Sciatic nerve (tissue), 2 donors: ENCODE data around the gene CDH11. TPM values are rescaled to one million over a fixed set of nuclear protein-coding genes. Genes with fewer than 3 reads are reported as not detected.

Experiments used
- ATAC-seq: fragments of 200-7000 bp; cut with Tn5 transposase; one replicate; pipeline ENCODE4 v1.9.1; 2020; ENCODE audit warnings: mild to moderate bottlenecking, moderate library complexity
- DNase-seq: peaks from one replicate; pipeline ENCODE4 v3.0.0-alpha.2; 2020; ENCODE audit warnings: low spot score
- intact Hi-C: fragments of 100-400 bp; cut with DNase I; formaldehyde crosslinking; loops from one replicate; pipeline ENCODE4 v1.14.2; 2022
- total RNA-seq: library from RNA; stranded (reverse); fragmentation: NEBNext Ultra II Directional; extraction: Animal tissue kit (Norgen Biotek cat#: 25700); gene quantifications from one replicate; pipeline ENCODE4 v1.2.1, GENCODE V29; 2021
- donor health status: DM: no; HTN: no; CAD: no.
- donor health status: DM: no; HTN: no; CAD: no.

Gene CDH11
- total RNA-seq, 1 donor from 2014 or later: 238 TPM

GRCh38 chr16:64962786-64963185, 159.1 kb downstream of the CDH11 start:
- DNase-seq (no peak), ATAC-seq (no peak)
- intact Hi-C loops: no loop called here

DNA sequence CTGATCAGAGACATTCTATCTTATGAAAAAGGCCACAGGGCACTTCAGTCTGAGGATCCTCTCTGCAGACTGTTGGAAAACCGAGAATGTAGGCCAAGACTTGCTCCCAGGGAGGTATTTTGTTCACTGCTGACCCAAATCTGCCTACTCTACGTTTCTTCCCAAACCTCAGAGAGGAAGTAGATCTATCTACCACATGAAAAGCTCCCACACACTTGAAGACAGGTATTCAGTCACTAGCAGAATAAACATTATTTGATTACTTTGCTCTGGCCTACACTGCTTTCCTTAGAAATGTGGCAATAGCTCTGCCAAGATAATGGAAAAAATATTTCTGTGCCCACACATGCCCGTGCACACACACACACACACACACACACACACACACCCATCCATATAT, 164.6 kb downstream of the CDH11 start:
- no peak for DNase-seq
- ATAC-seq: no peak
- intact Hi-C loops: no loop called here

GRCh38 chr16:64952177-64952576, 169.7 kb downstream of the CDH11 start:
- ATAC-seq: peak; percentile 78
- no peak for DNase-seq
- intact Hi-C loops: no loop called here

DNA sequence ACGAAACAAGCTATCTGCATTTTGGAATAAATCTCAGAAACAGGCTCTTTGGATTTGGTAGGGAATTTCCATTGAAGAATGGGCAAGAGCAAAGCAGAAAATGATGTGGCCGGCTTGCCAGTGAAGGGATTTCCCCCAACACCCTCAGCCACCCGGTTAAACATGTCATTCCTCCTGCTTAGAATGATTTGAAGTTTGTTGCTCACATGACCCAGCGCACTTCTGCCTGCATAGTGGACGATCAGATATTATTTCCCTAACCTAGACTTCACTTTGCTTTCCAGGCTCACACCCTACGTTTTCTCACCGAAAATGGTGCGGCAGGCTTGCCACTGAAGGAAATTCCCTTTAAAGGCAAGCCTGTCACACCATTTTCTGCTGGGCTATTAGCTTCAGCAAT, 170.7 kb downstream of the CDH11 start:
- DNase-seq (no peak), ATAC-seq (no peak)
- intact Hi-C loops: no loop called here

DNA sequence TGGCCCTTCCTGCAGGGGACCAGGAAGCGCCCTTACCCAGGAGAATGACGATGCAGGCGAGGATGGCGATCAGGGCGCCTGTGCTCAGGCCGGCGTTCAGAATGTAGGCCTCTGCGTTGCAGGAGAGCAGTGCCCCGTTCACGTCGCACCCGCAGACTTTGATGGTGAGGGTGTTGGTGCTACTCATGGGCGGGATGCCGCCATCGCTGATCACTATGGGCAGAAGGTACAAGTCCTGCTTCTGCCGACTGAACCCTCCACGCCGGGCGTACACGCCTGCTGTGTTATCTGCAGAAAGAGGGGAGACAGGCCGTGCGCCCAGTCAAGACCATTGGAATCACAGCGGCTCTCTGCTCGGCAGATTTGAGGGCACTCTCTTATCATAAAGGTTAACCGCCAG, 171.1 kb downstream of the CDH11 start:
- ATAC-seq (no peak), DNase-seq (no peak)
- intact Hi-C loops: no loop called here

GRCh38 chr16:64950262-64950661, 171.6 kb downstream of the CDH11 start:
- ATAC-seq (no peak), DNase-seq (no peak)
- intact Hi-C loops: no loop called here

DNA sequence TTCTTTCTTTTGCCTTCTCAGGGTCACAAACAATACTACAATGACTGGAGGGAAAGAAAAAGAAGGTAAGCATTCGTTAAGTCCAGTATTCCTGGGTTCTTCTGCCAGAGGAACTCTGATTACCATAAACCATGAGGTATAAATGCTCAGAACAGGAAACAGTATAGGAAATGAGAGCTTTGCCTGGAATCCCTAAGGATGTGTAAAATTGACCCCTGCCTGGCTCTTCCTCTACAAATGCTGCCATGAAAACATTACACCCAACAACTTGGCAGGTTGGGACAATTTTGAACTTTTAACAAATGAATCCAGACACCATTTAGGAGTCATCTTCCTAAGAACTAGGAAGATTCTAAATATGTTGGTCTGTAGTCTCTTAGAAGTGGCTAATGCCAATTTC, 173.8 kb downstream of the CDH11 start:
- ATAC-seq: no peak
- DNase-seq: no peak
- intact Hi-C loops: no loop called here

DNA sequence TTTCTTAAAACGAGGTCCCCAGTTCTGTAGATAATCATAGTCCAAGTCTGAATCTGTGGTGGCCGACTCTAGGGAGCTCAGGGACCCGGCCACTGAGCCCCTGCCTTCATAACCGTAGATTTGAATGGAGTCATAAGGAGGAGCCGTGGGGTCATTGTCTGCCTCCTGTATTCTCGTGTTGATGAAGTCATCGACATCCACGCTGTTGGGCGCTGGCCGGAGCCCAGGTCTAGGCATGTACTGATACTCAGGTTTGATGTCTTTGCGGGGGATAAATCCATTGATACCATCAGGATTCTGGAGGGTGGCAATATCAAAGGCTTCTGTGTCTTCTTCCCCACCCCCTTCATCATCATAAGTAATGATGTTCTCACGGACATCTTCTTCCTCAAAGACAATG, 174.2 kb downstream of the CDH11 start:
- DNase-seq (no peak), ATAC-seq (no peak)
- intact Hi-C loops: no loop called here

- intact Hi-C loops: no loop called here
- ATAC-seq (no peak), DNase-seq (no peak)
Measured at GRCh38 chr16:64933885-64934284, 188.0 kb downstream of the CDH11 start.

DNA sequence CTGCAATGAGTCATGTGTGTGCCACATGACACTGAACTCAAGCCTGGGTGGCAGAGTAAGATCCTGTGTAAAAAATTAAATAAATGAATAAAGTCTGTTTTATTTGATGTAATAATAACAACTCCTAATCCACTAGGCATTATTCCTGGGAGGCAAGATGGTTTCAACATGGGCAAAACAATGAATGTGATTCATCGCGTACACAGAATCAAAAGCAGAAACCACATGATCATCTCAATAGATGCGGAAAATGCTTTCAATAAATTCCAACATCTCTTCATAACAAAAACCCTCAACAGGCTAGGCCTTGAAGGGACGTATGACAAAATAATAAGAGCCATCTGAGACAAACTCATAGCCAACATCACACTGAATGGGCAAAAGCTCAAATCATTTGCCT, 195.4 kb downstream of the CDH11 start:
- ATAC-seq (no peak), DNase-seq (no peak)
- intact Hi-C loops: no loop called here

GRCh38 chr16:64925166-64925565, 196.7 kb downstream of the CDH11 start:
- intact Hi-C loops: no loop called here
- ATAC-seq: peak; percentile 62
- no peak for DNase-seq

DNA sequence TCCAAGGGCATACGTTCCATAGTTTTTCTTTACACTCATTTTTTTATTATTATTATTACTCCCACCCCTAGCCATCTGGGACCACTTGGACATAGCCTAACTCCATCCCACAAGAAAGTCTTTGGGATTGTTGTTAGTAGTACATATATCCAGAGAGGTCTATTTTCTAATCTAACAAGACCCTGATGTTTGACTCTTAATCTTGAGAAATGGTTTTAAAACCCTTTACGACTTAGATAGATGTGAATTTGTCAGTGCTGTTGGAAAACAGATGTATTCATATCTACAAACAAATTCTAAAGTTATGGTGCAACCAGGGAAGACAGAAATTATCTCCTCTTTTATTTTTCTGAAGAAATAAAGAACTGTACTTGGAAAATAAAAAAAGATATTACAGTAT, 197.8 kb downstream of the CDH11 start:
- intact Hi-C loops: no loop called here
- no peak for ATAC-seq
- DNase-seq: no peak

DNA sequence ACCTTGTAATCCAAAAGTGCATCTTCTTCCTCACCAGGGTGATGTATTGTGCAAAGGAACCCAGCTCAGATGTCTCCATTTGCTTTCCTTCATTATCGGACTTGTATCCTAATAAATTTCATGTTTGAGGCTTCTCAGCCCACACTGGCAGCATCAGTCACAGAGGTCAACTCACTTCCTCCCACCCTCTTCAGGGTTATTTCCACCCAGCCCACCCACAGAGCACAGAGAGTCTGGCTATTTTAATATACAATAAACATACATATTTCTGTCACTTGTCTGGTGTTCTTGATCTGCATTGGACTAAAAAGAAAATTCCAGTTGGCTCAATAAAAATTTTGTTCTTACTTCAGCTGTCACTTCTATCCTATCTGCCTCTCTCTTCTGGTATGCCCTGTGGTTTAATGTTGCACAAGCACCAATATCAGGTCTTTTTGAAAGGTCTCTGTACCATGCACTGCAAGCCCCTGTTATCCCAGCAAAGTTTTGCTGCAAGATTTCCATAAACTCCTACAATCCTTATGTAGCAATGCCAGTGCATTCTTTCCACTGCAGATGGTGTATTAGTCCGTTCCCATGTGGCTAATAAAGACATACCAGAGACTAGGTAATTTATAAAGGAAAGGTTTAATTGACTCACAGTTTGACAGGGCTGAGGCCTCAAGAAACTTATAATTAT, 201.8 kb downstream of the CDH11 start:
- no peak for ATAC-seq
- intact Hi-C loops: no loop called here
- DNase-seq: no peak

- no peak for DNase-seq
- no peak for ATAC-seq
- intact Hi-C loops: no loop called here
Measured at GRCh38 chr16:64919141-64919540, 202.7 kb downstream of the CDH11 start.

GRCh38 chr16:64916051-64916450, 205.8 kb downstream of the CDH11 start:
- DNase-seq (no peak), ATAC-seq (no peak)
- intact Hi-C loops: no loop called here

DNA sequence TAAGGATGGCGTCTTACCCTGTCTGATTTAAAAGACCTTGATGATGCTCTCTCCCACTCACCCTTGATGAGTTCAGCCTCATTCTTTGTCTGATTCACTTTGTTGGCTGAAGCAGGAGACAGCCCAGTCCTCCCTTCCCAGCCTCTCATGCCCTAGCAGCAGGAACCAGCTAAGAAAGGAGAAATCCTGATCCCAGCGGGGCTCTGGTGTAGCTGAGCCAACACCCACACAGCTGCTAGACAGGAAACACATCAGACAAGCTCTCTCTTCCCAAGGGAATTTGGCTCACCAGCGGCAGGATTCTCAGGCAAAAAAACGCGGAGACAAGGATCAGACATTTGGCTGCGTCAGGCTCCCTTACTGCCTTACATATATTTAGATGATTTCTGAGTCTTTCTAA, 211.5 kb downstream of the CDH11 start:
- ATAC-seq: peak; percentile 81
- DNase-seq: no peak
- intact Hi-C loops: no loop called here

GRCh38 chr16:64907844-64908243, 214.0 kb downstream of the CDH11 start:
- no peak for DNase-seq
- ATAC-seq: no peak

GRCh38 chr16:64903770-64904169, 218.1 kb downstream of the CDH11 start:
- ATAC-seq: no peak
- intact Hi-C loops: no loop called here
- DNase-seq: no peak

More at GRCh38 chr16:64907844-64908243, 214.0 kb downstream of the CDH11 start:
- intact Hi-C loops: no loop called here

GRCh38 chr16:64900517-64900916, 221.3 kb downstream of the CDH11 start:
- DNase-seq: no peak
- intact Hi-C loops: no loop called here
- no peak for ATAC-seq

DNA sequence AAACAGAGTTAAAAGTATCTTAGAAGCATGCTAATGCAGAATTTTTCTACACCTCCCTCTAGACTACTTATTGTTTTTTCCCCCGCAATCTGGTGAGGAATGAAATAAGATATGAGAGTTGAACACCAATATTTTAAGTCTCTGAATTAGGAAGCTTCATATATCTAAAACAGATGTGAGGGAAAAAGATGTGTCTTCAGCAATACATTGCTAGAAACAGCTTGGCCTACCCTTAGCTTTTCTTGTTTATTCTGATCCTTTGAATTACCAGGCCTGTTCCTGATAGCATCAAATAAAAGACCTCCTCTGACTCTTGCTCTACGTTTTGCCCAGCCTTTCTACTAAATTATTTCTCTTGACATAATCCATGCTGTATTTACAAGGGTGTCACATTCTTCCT, 221.8 kb downstream of the CDH11 start:
- intact Hi-C loops: no loop called here
- DNase-seq (no peak), ATAC-seq (no peak)

DNA sequence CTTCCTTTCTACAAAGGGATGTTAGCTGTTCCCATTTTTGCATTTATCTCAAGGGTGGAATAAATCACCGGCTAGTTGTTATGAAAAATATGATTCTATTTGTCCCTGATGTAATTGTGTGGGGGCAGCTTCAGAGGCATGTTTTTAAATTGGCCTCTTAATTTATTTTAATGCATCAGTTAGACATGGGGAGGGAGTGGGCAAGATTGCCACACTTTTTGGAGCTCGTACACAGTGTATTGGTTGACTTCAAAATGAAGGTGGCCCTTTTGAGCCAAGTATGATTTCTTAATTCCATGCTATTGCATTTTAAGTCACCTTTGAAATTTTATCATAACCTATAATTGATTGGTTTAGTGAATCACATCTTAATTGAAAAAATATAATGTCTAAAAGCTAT, 223.7 kb downstream of the CDH11 start:
- intact Hi-C loops: no loop called here
- DNase-seq: no peak
- ATAC-seq: peak; percentile 24
